Activated naive CD8-positive, alpha-beta T cell treated with anti-CD3 and anti-CD28 coated beads for 36 hours (primary cell): ENCODE measurements around the gene HDGFL2. TPM values are rescaled to one million over a fixed set of nuclear protein-coding genes. Genes with fewer than 3 reads are reported as not detected.
"Not testable (repeated sequence)": the region's sequence is repeated elsewhere in the genome, so short reads cannot be mapped to it uniquely, and the experiment has no call there.

Source experiments
- DNase-seq: peaks from one replicate; pipeline ENCODE4 v3.0.0; 2021
- H3K27ac Mint-ChIP-seq: one replicate; pipeline ENCODE4 v1.8.0; 2022; ENCODE audit warnings: mild to moderate bottlenecking, moderate library complexity, mixed read lengths
- H3K27me3 Mint-ChIP-seq: one replicate; pipeline ENCODE4 v1.8.0; 2022; ENCODE audit warnings: mild to moderate bottlenecking, mixed read lengths
- H3K36me3 Mint-ChIP-seq: one replicate; pipeline ENCODE4 v1.8.0; 2021; ENCODE audit warnings: mild to moderate bottlenecking, mixed read lengths
- H3K4me1 Mint-ChIP-seq: one replicate; pipeline ENCODE4 v1.8.0; 2021; ENCODE audit warnings: mixed read lengths
- H3K4me3 Mint-ChIP-seq: one replicate; pipeline ENCODE4 v1.8.0; 2022; ENCODE audit warnings: mild to moderate bottlenecking, moderate library complexity, mixed read lengths
- H3K9me3 Mint-ChIP-seq: one replicate; pipeline ENCODE4 v1.8.0; 2022; ENCODE audit warnings: mixed read lengths
- total RNA-seq, 2 experiments: library from RNA; stranded (reverse); gene quantifications; one replicate each; pipeline ENCODE4 v1.2.3, GENCODE V29; 2021

Gene HDGFL2
- total RNA-seq, 2 experiments from 2014 or later = 45.5 to 47.0 TPM

DNA sequence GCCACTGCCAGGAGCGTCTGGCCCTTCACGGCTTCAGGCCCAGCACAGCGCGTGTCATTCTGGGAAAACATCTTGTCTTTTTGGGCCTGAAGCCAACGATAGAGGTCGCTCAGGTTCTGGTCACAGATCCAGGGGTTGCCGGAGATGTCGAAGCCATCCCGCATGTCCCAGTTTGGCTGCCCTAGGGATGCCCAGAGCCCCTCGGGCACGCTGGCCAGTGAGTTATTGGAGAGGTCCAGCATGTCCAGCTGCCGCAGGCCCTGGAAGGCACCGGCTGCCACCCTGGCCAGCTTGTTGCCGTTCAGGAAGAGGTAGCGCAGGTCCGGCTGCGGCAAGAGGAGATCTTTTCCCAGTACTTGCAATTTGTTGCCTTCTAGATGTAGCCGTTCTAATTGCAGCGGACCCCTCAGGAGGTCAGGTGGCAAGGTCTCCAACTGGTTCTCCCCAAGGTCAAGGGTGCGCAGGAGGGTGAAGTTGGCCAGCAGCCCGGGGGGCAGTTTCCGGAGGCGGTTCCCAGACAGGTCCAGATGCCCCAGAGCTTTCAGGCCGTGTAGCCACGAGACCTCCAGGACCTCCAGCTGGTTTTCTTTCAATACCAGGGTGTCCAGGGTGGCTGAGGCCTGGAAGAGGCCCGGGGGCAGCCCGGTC lies 66.0 kb downstream of the HDGFL2 start:
- no peak overlapping the region for H3K27ac Mint-ChIP-seq
- H3K27me3 Mint-ChIP-seq = peaks cover 25% of the 10 kb centered on the region
- H3K4me3 Mint-ChIP-seq = no peak overlapping the region

DNA sequence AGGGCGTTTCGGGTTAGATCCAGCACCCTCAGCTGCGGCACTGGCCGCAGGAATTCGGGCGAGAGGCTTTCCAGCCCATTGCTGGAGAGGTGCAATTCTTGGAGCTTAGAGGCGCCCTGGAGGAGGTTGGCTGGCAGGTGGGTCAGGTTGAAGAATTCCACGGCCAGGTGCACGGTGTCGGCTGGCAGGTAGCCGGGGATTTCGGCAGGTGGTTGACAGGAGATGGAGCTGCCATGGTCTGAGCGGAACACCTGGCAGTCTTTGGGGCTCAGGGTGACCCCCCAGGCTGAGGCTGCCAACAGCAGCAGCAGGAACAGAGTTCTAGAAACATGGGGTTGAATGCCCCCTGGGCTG lies 66.5 kb downstream of the HDGFL2 start:
- H3K4me1 Mint-ChIP-seq = peaks cover 11% of the 10 kb centered on the region
- H3K36me3 Mint-ChIP-seq = no peaks in the 10 kb centered on the region
- no peaks in the 10 kb centered on the region for H3K9me3 Mint-ChIP-seq
- no peak for DNase-seq
- H3K4me3 Mint-ChIP-seq = no peak overlapping the region
- peaks cover 25% of the 10 kb centered on the region for H3K27me3 Mint-ChIP-seq
- H3K27ac Mint-ChIP-seq = no peak overlapping the region

More for the DNA sequence above, 66.0 kb downstream of the HDGFL2 start:
- H3K4me1 Mint-ChIP-seq = peaks cover 11% of the 10 kb centered on the region
- H3K9me3 Mint-ChIP-seq = no peaks in the 10 kb centered on the region
- DNase-seq = no peak
- no peaks in the 10 kb centered on the region for H3K36me3 Mint-ChIP-seq

DNA sequence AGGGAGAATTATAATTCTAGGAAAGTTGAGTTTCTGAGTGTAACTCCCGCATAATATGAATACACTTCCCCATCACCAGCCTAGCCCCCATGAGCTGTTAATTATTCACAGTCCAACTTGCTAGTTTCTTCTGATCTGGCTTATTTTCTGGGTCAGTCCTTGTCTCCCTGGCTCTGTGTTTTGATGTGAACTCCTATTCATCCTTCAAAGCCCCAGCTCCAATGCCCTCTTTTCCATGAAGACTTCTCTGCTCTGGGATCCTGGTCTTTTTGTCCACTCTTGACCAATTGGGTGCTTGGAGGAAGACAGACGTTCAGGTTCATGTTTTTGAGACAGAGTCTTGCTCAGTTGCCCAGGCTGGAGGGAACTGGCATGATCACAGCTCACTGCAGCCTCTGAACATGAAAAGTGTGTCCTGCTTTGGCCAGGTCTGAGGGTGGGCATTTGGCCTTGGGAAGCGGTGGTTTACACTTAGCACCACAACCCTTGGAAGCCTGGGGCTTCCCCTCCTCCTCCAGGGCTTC lies 67.1 kb downstream of the HDGFL2 start:
- Mint-ChIP-seq H3K9me3 (no peaks in the 10 kb centered on the region), H3K4me1 (peaks cover 11% of the 10 kb centered on the region), H3K4me3 (no peak overlapping the region), H3K36me3 (no peaks in the 10 kb centered on the region), H3K27me3 (peaks cover 25% of the 10 kb centered on the region), H3K27ac (no peak overlapping the region)
- DNase-seq = no peak

DNA sequence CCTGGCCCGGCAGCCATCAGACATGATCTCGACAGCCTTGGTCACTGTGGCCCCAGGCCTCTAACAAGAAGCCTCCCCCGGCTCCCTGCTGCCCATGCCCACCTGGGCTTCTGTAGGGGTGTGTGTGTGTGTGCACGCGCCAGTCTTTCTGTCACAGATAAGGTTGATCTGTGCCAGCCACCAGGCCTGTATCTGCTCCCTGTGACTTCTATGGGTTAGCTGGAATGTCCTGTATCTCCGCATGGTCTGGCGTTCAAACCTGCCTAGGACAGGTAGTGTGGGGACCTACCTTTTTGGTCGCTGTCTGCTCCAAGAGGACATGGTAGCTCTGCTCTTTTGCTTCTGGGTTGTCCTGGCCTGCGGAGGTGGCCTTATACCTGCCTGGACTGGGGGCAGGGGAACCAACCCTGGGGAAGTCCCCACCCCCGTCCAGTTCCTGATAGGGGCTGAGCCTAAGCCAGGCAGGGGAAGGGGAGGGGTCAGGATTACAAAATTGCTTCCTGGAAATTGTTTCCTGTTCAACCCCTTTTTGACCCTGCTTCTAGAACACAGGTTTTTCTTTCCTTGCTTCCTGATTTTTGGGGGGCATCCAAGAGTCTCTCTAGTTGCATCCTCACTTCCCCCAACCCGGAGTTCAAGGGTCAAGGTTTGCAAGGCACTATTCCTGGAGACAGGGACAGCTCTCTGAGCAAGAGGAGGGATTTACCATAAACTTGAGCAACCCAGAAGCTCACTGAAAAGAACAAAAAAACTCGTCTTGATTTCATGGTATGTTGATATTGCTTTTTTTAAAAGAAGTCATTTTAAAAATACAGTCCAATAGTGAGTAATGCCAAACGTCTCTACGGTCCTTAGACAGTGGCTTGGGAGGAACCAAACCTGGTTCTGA lies 67.8 kb downstream of the HDGFL2 start, which contains the start of gene LRG1:
Gene LRG1, minus strand, starts transcription at position 344 of the 889 bp plus-strand sequence. Its CDS starts 23 bp downstream, at position 321.
- peak; percentile 27 for DNase-seq
- Mint-ChIP-seq H3K4me1 (peaks cover 11% of the 10 kb centered on the region), H3K4me3 (peak within 1 kb of the TSS; percentile 68), H3K27me3 (peaks cover 23% of the 10 kb centered on the region), H3K36me3 (no peaks in the 10 kb centered on the region), H3K27ac (no peak within 1 kb of the TSS), H3K9me3 (no peaks in the 10 kb centered on the region)

DNA sequence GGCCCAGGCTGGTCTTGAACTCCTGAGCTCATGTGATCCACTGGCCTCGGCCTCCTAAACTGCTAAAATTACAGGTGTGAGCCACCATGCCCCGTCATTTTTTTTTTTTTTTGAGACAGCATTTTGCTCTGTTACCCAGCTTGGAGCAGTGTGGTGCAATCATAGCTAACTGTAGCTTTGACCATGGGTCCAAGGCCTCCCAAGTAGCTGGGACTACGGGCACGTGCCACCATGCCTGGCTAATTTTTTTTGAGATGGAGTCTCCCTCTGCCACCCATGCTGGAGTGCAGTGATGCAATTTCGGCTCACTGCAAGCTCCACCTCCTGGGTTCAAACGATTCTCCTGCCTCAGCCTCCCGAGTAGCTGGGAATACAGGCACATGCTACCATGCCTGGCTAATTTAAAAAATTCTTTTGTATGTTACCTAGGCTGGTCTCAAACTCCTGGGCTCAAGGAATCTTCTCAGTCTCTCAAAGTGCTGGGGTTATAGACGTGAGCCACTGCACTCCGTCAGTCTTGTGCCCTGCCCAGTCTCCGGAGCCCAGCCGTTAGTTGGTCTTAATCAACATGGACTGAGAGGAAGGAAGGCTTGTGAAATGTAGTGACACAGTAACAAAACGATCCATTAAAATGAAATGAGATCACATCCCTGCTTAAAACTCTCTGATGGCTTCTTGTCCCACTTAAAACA lies 69.2 kb downstream of the HDGFL2 start:
- Mint-ChIP-seq H3K4me3 (no peak overlapping the region), H3K36me3 (no peaks in the 10 kb centered on the region), H3K27ac (no peak overlapping the region), H3K9me3 (no peaks in the 10 kb centered on the region), H3K27me3 (peaks cover 17% of the 10 kb centered on the region), H3K4me1 (peaks cover 6% of the 10 kb centered on the region)
- DNase-seq = no peak

DNA sequence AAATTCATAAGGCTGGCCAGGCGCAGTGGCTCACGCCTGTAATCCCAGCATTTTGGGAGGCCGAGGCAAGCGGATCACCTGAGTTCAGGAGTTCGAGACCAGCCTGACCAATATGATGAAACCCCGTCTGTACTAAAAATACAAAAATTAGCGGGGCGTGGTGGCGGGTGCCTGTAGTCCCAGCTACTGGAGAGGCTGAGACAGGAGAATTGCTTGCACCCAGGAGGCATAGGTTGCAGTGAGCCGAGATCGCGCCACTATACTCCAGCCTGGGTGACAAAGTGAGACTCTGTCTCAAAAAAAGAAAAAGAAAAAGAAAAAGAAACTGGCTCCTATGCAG lies 69.7 kb downstream of the HDGFL2 start:
- H3K9me3 Mint-ChIP-seq, H3K27ac Mint-ChIP-seq, H3K36me3 Mint-ChIP-seq, H3K4me3 Mint-ChIP-seq, DNase-seq, H3K4me1 Mint-ChIP-seq: not testable (repeated sequence)
- H3K27me3 Mint-ChIP-seq = peaks cover 17% of the 10 kb centered on the region

DNA sequence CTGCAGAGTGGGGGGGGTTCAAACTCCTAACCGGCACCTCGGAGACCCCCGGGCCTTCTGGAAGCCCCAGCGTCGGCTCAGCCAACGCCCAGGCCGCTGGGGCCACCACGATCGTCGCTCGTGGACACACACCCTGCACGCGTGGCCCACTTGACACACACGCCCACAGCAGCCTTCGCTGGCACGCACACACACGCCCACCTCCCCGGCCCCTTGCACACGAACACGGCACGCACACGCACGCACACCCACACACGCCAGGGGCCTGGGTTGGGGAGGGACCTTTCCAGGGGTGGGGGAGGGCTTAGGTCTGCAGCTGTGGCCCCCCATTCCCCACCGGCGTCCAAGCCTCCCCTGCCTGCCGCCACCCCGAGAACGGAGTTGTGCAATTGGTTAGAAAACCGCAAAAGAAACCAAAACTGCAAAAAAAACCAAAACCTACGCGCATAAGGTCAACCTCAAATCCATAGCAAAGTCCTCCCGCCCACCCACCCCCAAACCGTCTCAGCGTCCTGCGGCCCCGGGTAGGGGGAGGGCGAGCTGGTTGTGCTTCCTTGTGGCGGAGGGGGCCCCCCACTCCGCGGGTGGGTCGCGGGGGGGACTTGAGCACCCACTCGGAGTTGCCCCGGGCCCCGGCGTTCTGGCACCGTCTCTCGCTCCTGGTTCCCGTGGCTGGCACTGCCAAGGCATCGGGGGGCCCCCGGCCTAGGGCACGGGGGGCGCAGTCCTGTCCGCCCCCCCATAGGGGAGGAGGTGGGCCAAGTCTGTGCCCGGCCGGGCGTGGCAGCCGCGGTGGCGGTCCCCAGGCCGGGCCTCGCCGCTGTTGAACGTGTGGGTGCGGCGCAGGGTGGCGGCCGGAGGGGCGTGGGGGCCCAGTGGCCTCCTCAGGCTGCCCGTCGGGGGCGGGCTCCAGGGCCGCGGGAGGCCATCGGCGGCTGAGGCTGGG lies 71.1 kb downstream of the HDGFL2 start:
- no peaks in the 10 kb centered on the region for H3K9me3 Mint-ChIP-seq
- peaks cover 6% of the 10 kb centered on the region for H3K4me1 Mint-ChIP-seq
- H3K27ac Mint-ChIP-seq = no peak overlapping the region
- peaks cover 14% of the 10 kb centered on the region for H3K27me3 Mint-ChIP-seq
- H3K4me3 Mint-ChIP-seq = no peak overlapping the region
- no peak for DNase-seq
- H3K36me3 Mint-ChIP-seq = no peaks in the 10 kb centered on the region

DNA sequence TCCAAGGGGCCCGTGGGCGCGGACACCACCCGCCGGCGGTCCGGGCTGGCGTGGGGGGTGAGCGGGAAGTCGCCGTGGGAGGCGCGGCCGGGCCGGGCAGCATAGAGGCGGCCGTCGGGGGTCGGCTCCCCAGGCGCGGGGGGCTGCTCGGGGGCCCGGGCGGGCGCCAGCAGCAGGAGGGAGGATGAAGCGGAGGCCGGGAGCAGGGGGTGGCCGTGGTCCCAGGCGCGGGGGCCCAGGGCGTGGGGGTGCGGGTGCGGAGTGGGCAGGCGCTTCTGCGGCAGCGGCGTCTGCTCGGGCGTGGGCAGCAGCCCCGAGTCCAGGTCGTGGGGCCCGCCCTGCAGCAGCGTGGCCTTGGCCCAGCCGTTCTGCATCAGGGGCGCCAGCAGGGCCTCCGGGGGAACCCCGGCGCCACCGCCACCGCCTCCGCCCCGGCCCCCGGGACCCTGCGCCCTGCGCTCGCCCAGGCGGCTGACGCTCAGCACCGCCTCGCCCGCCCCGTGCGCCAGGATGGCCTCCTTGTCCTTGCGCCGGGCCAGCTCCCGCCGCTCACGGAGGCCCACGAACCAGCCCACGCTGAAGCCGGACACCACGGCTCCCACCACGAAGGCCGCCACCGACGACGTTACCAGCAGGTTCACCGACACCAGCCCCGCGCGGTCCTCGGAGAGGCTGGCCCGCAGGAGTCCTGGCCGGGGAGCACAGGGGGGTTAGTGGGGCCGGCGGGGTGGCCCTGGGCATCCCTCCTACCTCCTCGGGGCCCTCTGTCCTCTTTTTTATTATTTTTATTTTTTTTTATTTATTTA lies 71.9 kb downstream of the HDGFL2 start:
- Mint-ChIP-seq H3K27ac (no peak overlapping the region), H3K4me3 (no peak overlapping the region), H3K4me1 (peaks cover 6% of the 10 kb centered on the region), H3K36me3 (no peaks in the 10 kb centered on the region), H3K27me3 (peaks cover 14% of the 10 kb centered on the region), H3K9me3 (no peaks in the 10 kb centered on the region)
- no peak for DNase-seq

DNA sequence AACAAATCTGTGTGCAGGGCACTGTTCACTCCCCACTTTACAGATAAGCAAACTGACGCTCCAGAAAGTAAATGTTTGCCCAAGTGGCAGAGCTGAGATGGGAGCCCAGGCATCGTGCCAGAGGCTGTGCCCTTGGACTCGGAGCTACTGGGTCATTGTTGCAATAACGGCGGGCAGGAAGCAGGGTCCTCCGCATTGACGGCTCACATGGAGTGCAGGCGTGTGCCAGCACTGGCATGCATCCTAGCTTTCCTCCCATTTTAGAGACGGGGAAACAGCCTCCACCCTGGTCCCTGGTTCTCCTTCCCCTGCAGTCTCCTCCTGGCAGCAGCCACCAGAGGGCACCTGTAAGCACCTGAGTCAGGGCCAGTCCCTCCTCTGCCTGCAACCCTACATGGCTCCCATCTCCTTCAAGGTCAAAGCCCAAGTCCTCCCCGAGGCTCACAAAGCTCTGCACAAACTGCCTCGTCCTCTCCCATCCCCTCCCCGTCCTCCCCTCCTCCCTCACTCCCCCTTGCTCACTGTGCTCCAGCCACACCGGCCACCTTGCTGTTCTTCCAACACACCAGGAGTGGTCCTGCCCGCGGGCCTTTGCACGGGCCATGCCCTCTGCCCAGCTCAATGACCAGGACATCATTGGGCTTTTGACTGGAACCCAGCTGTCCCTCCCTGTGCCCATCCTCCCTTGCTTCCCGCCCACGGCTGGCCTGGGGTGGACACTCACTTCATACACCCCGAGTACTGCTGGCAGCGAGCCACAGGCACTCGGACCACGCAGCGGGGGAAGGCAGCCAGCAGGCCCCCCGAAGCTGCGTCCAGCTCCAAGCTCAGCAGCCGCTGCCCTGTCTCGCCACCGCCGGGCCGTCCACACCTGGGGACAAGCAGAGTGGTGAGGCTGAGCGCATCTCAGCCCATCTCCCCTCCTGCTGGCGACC lies 75.5 kb downstream of the HDGFL2 start:
- H3K27ac Mint-ChIP-seq = no peak overlapping the region
- no peaks in the 10 kb centered on the region for H3K36me3 Mint-ChIP-seq
- DNase-seq = peak; percentile 26
- H3K27me3 Mint-ChIP-seq = peaks cover 8% of the 10 kb centered on the region
- no peak overlapping the region for H3K4me3 Mint-ChIP-seq
- H3K9me3 Mint-ChIP-seq = no peaks in the 10 kb centered on the region
- no peaks in the 10 kb centered on the region for H3K4me1 Mint-ChIP-seq

DNA sequence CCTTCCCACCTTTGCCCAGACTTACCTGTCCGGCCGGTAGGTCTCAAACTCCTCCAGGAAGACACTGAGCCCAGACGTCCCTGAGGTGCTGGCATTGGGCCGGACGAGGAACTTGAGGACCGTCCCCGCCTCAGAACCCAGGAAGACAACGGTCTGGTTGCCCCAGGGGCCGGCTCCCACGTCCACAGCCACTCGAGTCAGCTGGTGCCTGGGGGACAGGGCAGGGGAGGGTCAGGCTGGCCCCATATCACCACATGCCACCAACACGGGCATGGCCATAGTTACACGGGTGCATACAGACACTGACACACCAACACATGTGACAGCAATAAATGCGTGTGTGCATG lies 76.1 kb downstream of the HDGFL2 start:
- no peaks in the 10 kb centered on the region for H3K36me3 Mint-ChIP-seq
- H3K4me3 Mint-ChIP-seq = no peak overlapping the region
- no peaks in the 10 kb centered on the region for H3K9me3 Mint-ChIP-seq
- no peak for DNase-seq
- no peaks in the 10 kb centered on the region for H3K4me1 Mint-ChIP-seq
- peaks cover 8% of the 10 kb centered on the region for H3K27me3 Mint-ChIP-seq
- no peak overlapping the region for H3K27ac Mint-ChIP-seq

DNA sequence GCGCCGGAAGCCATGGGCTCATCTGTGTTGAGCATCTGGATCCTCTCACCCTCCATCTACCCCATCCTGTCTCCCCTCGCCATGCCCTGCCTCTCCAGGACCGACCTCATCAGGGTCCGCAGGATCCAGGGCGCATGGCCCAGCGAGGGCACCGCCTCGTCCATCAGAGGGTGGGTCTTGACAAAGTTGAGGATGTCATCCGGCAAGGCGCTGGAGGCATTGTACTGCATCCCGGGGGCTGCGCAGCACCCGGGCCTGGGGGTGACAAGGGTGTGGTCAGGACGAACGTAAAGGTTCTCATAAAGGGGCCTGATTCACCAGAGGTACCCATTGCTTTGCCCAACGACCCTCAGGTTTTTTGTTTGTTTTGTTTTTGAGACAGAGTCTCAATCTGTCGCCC lies 77.9 kb downstream of the HDGFL2 start:
- Mint-ChIP-seq H3K4me1 (no peaks in the 10 kb centered on the region), H3K4me3 (no peak overlapping the region), H3K27me3 (peaks cover 8% of the 10 kb centered on the region), H3K27ac (no peak overlapping the region), H3K36me3 (no peaks in the 10 kb centered on the region), H3K9me3 (no peaks in the 10 kb centered on the region)
- no peak for DNase-seq

DNA sequence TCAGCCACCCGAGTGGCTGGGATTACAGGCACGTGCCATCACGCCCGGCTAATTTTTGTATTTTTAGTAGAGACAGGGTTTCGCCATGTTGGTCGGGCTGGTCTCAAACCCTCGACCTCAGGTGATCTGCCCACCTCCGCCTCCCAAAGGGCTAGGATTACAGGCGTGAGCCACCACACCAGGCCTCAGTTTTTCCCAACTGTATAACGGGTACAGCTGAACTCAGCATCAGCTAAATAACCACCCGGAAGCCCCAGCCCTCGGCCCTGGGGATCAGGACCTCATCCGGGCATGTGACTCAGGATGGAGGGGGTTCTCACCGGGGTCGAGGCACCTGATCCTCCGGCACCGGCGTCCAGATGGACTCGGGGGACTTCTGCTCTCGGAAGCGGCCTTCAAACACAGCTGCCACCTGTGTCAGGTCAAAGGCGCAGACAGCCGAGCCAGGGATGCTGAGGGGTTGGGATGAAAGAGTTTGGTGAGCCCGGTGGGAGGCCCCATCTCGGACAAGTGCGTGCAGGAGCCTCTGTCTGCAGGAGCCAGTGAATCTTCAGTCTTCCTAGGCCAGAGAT lies 78.5 kb downstream of the HDGFL2 start:
- DNase-seq = no peak
- no peaks in the 10 kb centered on the region for H3K36me3 Mint-ChIP-seq
- peaks cover 8% of the 10 kb centered on the region for H3K27me3 Mint-ChIP-seq
- no peaks in the 10 kb centered on the region for H3K9me3 Mint-ChIP-seq
- no peaks in the 10 kb centered on the region for H3K4me1 Mint-ChIP-seq
- no peak overlapping the region for H3K4me3 Mint-ChIP-seq
- H3K27ac Mint-ChIP-seq = no peak overlapping the region
